ENCODE results near the gene SEC22A. TPM values are rescaled to one million over a fixed set of nuclear protein-coding genes. Genes with fewer than 3 reads are reported as not detected.

The SEC22A gene
- total and polyA plus RNA-seq, 2 of the 8 experiments (the other 6 are each of a cell fraction or from before 2014, with no cell fraction given) = 10.6 to 17.1 TPM

DNA sequence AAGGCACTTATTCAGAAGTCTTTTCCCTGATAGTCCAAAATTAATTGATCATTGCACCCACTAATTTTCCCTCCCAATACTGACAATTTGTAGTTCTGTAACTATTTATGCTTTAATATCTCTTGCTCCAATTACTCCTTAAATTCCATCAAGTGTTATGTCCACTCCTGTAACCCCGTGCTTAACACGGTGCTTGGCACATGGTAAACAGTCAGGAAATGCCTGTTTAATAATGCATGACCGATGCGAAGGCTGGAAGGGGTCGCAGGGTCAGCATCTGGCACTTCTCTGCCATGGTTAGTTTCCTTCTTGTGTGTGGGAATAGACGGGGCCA is 553 bp upstream of the SEC22A start:
- Histone ChIP-seq H4K8ac (ENCODE audit: extremely low read depth, insufficient read depth, low read length) (peak overlapping the region; percentile 35; the same call in 1 of the 2 replicates), H3K9me3 (ENCODE audit: insufficient read depth in 2 of 2, low read depth in 1 of 2, low read length in 1 of 2) (no peaks in the 10 kb centered on the region), H3K23ac (ENCODE audit: insufficient read length) (no peak overlapping the region), H2BK12ac (ENCODE audit: low read depth, low read length) (no peak overlapping the region), H4K20me1 (replicated peaks in 1 of 2; ENCODE audit: control insufficient read depth in 1 of 2, insufficient read depth in 2 of 2, low read length in 2 of 2) (no peaks in the 10 kb centered on the region), H3K4me3 (ENCODE audit: extremely low read depth in 1 of 4, insufficient read depth in 2 of 4, low read depth in 3 of 4, low read length in 4 of 4) (peak overlapping the region; percentile 83 to 94 (median 88)), H3K79me1 (ENCODE audit: low read depth, low read length) (0 out of 2 replicates have a peak, but pooled peaks cover 2% of the 10 kb centered on the region), H2BK15ac (ENCODE audit: low read length) (no peak overlapping the region), H2AFZ (ENCODE audit: low read length) (peak overlapping the region; percentile 66), H2BK120ac (replicated peaks; ENCODE audit: low read depth, low read length) (no peak overlapping the region), H3K27ac (ENCODE audit: low read depth, low read length) (peak overlapping the region; percentile 42), H3K9ac (replicated peaks in 1 of 4; ENCODE audit: extremely low read depth in 1 of 4, low read depth in 3 of 4, low read length in 3 of 4) (peak overlapping the region in 3 of 4 experiments; percentile 40 to 51 (median 49); a peak in 4 of 7 replicates), H4K91ac (replicated peaks; ENCODE audit: insufficient read length, low read length) (peak overlapping the region; percentile 36), H2BK20ac (ENCODE audit: low read length) (no peak overlapping the region), H3K79me2 (ENCODE audit: control insufficient read depth in 1 of 2, insufficient read depth in 2 of 2, low read length in 2 of 2) (0 out of 4 replicates have a peak, but pooled peaks cover 0 to 15% of the 10 kb centered on the region in 2 experiments), H4K5ac (ENCODE audit: insufficient read length, low read depth, low read length) (peak overlapping the region; percentile 0), H3K4me1 (replicated peaks in 1 of 4; ENCODE audit: control insufficient read depth in 3 of 4, insufficient read depth in 4 of 4, low read length in 3 of 4) (peaks cover 0 to 2% (median 0%) of the 10 kb centered on the region in 4 experiments; a peak in 3 of 7 replicates), H3K18ac (ENCODE audit: extremely low read depth, low read length) (no peak overlapping the region; the same call in 1 of the 2 replicates), H3K27me3 (replicated peaks in 1 of 4; ENCODE audit: control insufficient read depth in 3 of 4, extremely low read depth in 1 of 4, insufficient read depth in 3 of 4, low read length in 3 of 4) (no peaks in the 10 kb centered on the region), H3K4me2 (ENCODE audit: insufficient read depth in 1 of 2, low read depth in 2 of 2, low read length in 2 of 2) (peak overlapping the region; percentile 74 to 94), H2AK5ac (ENCODE audit: low read depth, low read length) (no peak overlapping the region), H2BK5ac (ENCODE audit: low read depth, low read length) (no peak overlapping the region), H3K56ac (replicated peaks; ENCODE audit: insufficient read length, low read depth, low read length) (no peak overlapping the region), H3K14ac (ENCODE audit: insufficient read length) (no peak overlapping the region), H3K4ac (replicated peaks; ENCODE audit: insufficient read length, low read depth, low read length) (no peak overlapping the region), H3K23me2 (ENCODE audit: low read depth, low read length) (peaks cover 10% of the 10 kb centered on the region), H3K36me3 (ENCODE audit: control insufficient read depth in 2 of 4, insufficient read depth in 4 of 4, low read length in 3 of 4) (no peaks in the 10 kb centered on the region)
- DNase-seq (ENCODE audit: low read depth in 1 of 2, low spot score in 2 of 2) (no peak), FAIRE-seq (no peak)
- TF ChIP-seq RAD21 (IDR thresholded peaks at IDR 0.05 in 1 of 2, conservative IDR thresholded peaks at IDR 0.05 in 1 of 2; ENCODE audit: low read depth in 2 of 2, low read length in 2 of 2) (no peak), RXRA (IDR thresholded peaks at IDR 0.05; ENCODE audit: insufficient read depth, low read depth, low read length) (no peak), EZH2 (IDR thresholded peaks at IDR 0.05; ENCODE audit: low read depth, low read length, severe bottlenecking) (no peak)
- 12% methylated on average over 5 of the region's 6 CpGs; no CpG with 5 or more reads in 1 of the 2 experiments for WGBS, 2 experiments (ENCODE audit: extremely low coverage in 1 of 2, insufficient coverage in 1 of 2, insufficient read length in 1 of 2, insufficient replicate concordance in 2 of 2, low coverage in 1 of 2, low lambda C conversion rate in 2 of 2, missing lambda C conversion rate in 1 of 2)
- POLR2A ChIA-PET (ENCODE audit: partially characterized antibody) = interaction anchor here (0.7 to 2.0 kb wide), 7 partner anchors 8 to 383 kb away, joined by 3 to 12 read pairs (median 4); no protein-coding TSS in a partner anchor
- CTCF ChIA-PET (ENCODE audit: partially characterized antibody) = no interaction called here
